Epidermal melanocyte (primary cell): ENCODE measurements around the gene NTM.

Experiments
- DNase-seq: peaks from one replicate; pipeline ENCODE4 v3.0.0; 2011; ENCODE audit warnings: low spot score; ENCODE audit not compliant: insufficient read length

The NTM gene

GRCh38 chr11:131373095-131373725, 2.8 kb downstream of the NTM start:
- DNase-seq, result no peak

GRCh38 chr11:131373756-131374155, 3.3 kb downstream of the NTM start:
- no peak for DNase-seq

GRCh38 chr11:131375421-131375820, 5.0 kb downstream of the NTM start:
- DNase-seq, result no peak

- DNase-seq, result no peak
Measured at GRCh38 chr11:131375915-131376314, 5.5 kb downstream of the NTM start.

GRCh38 chr11:131378931-131379330, 8.5 kb downstream of the NTM start:
- no peak for DNase-seq

GRCh38 chr11:131385763-131386390, 15.5 kb downstream of the NTM start:
- DNase-seq, result no peak

- DNase-seq, result no peak
Measured at GRCh38 chr11:131386408-131386807, 16.0 kb downstream of the NTM start.

- DNase-seq, result no peak
Measured at GRCh38 chr11:131388030-131388429, 17.6 kb downstream of the NTM start.

GRCh38 chr11:131389582-131389981, 19.2 kb downstream of the NTM start:
- DNase-seq, result no peak

- DNase-seq, result no peak
Measured at GRCh38 chr11:131391176-131391575, 20.8 kb downstream of the NTM start.

- no peak for DNase-seq
Measured at GRCh38 chr11:131392528-131393255, 22.3 kb downstream of the NTM start.

GRCh38 chr11:131393691-131394090, 23.3 kb downstream of the NTM start:
- no peak for DNase-seq

- DNase-seq, result no peak
Measured at GRCh38 chr11:131397675-131398074, 27.3 kb downstream of the NTM start.

GRCh38 chr11:131402040-131402439, 31.6 kb downstream of the NTM start:
- no peak for DNase-seq

GRCh38 chr11:131404010-131404409, 33.6 kb downstream of the NTM start:
- DNase-seq, result no peak

- no peak for DNase-seq
Measured at GRCh38 chr11:131408025-131408640, 37.7 kb downstream of the NTM start.

- no peak for DNase-seq
Measured at GRCh38 chr11:131409345-131409744, 38.9 kb downstream of the NTM start.

GRCh38 chr11:131411636-131412035, 41.2 kb downstream of the NTM start:
- no peak for DNase-seq

- no peak for DNase-seq
Measured at GRCh38 chr11:131412061-131412460, 41.6 kb downstream of the NTM start.

GRCh38 chr11:131413217-131413616, 42.8 kb downstream of the NTM start:
- DNase-seq, result no peak

GRCh38 chr11:131418189-131418588, 47.8 kb downstream of the NTM start:
- DNase-seq, result no peak
